Spleen (tissue), 11 donors: Measurements from ENCODE around the gene DACT3. TPM values are rescaled to one million over a fixed set of nuclear protein-coding genes. Genes with fewer than 3 reads are reported as not detected.

Source experiments
- DNase-seq: peaks from one replicate; pipeline ENCODE4 v3.0.0-alpha.2; 2020
- H3K27ac ChIP-seq, 8 donors: fragments of 200-600 bp; sonication (generic) in 7 of 8; 1 replicate in 4 of 8; 2 replicates in 4 of 8; pipeline versions ENCODE4 v1.5.0 to v1.8.0; 2016 to 2021; ENCODE audit warnings: inconsistent platforms in 4 of 8, mild to moderate bottlenecking in 4 of 8, moderate library complexity in 1 of 8
- H3K27me3 ChIP-seq, 7 donors: fragments of 200-600 bp; sonication (generic) in 6 of 7; replicated peaks in 1 of 7; 1 replicate in 4 of 7; 2 replicates in 3 of 7; pipeline versions ENCODE4 v1.5.0 to v1.8.0; 2016 to 2021; ENCODE audit warnings: inconsistent platforms in 3 of 7, mild to moderate bottlenecking in 1 of 7
- H3K36me3 ChIP-seq, 6 donors: fragments of 200-600 bp; sonication (generic) in 5 of 6; 1 replicate in 4 of 6; 2 replicates in 2 of 6; pipeline versions ENCODE4 v1.5.0 to v1.8.0; 2016 to 2021; ENCODE audit warnings: inconsistent platforms in 2 of 6
- H3K4me1 ChIP-seq, 6 donors: fragments of 200-600 bp; sonication (generic) in 5 of 6; 1 replicate in 3 of 6; 2 replicates in 3 of 6; pipeline versions ENCODE4 v1.5.0 to v1.8.0; 2016 to 2021; ENCODE audit warnings: inconsistent platforms in 3 of 6
- H3K4me3 ChIP-seq, 8 donors: fragments of 200-600 bp; sonication (generic) in 7 of 8; 1 replicate in 4 of 8; 2 replicates in 4 of 8; pipeline versions ENCODE4 v1.5.0 to v1.8.0; 2016 to 2021; ENCODE audit warnings: inconsistent platforms in 4 of 8, mild to moderate bottlenecking in 4 of 8, moderate library complexity in 2 of 8
- H3K9me3 ChIP-seq, 8 donors: fragments of 200-600 bp; sonication (generic) in 7 of 8; 1 replicate in 4 of 8; 2 replicates in 4 of 8; pipeline versions ENCODE4 v1.5.0 to v1.8.0; 2016 to 2021; ENCODE audit warnings: inconsistent platforms in 4 of 8
- POLR2A ChIP-seq, 3 donors: fragments of 450-650 bp; IDR thresholded peaks; one replicate each; pipeline ENCODE4 v1.5.1; 2017; ENCODE audit warnings: antibody characterized with exemption in 3 of 3, mild to moderate bottlenecking in 1 of 3
- POLR2AphosphoS5 ChIP-seq, 3 donors: sonication (generic); formaldehyde crosslinking; IDR thresholded peaks; one replicate each; pipeline ENCODE4 v1.5.1; 2017; ENCODE audit warnings: antibody characterized with exemption in 3 of 3
- WGBS, 5 donors: extraction: QIAGEN DNeasy Blood & Tissue Kit in 3 of 5; methylation state at CpG; one replicate each; pipeline versions ENCODE4 v1.1.5 to v1.1.7; 2013 to 2018; 5-methylcytosine and 5-hydroxymethylcytosine counted together
- intact Hi-C: fragments of 100-400 bp; cut with DNase I; formaldehyde crosslinking; loops from one replicate; pipeline ENCODE4 v1.15.0; 2023; ENCODE audit warnings: low total_unique reads
- polyA plus RNA-seq, 3 donors: library from polyadenylated mRNA; stranded (reverse); fragments of 200-250 nt; gene quantifications; one replicate each; pipeline ENCODE4 v1.2.1, GENCODE V29; 2013
- total RNA-seq, 7 donors: library from RNA; depleted of rRNA in 3 of 7; stranded (reverse); fragments of >200 nt in 3 of 7; fragmentation: NEBNext Ultra II Directional in 4 of 7; extraction: Animal tissue kit (Norgen Biotek cat#: 25700) in 4 of 7; gene quantifications; one replicate each; pipeline versions ENCODE4 v1.1.0 to v1.2.1, GENCODE V29; 2016 to 2021
- TF ChIP-seq, protein P1 (sequence below), 11 experiments: fragments of 200-600 bp in 7 of 11; fragments of 450-650 bp in 4 of 11; sonication (generic) in 4 of 11; IDR thresholded peaks in 8 of 11; conservative IDR thresholded peaks in 3 of 11; 1 replicate in 7 of 11; 2 replicates in 4 of 11; pipeline versions ENCODE4 v1.4.0 to v1.8.0; 2016 to 2021; ENCODE audit warnings: antibody characterized with exemption in 11 of 11, inconsistent platforms in 4 of 11, mild to moderate bottlenecking in 1 of 11
- donor health status: healthy with polysubstance abuse.
- donor health status: DM: no; HTN: no; CAD: no; lungs with moderate emphysema.
- donor health status: DM: no; HTN: no; CAD: no.
- donor health status: Bipolar disorder and iron deficiency.
- donor health status: healthy.
- donor health status: DM: no; HTN: no; CAD: no.
- donor health status: DM: yes; HTN: yes; CAD: no.

Gene DACT3
- total and polyA plus RNA-seq, 10 donors: 1.6 to 10.4 (median 5.5) TPM

DNA sequence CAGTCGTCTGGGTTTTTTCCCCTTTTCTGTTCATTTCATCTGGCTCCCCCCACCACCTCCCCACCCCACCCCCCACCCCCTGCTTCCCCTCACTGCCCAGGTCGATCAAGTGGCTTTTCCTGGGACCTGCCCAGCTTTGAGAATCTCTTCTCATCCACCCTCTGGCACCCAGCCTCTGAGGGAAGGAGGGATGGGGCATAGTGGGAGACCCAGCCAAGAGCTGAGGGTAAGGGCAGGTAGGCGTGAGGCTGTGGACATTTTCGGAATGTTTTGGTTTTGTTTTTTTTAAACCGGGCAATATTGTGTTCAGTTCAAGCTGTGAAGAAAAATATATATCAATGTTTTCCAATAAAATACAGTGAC is 50.6 kb downstream of the DACT3 start:
- no peak overlapping the region for H3K4me3 ChIP-seq
- H3K4me1 ChIP-seq: peaks cover 20 to 79% (median 36%) of the 10 kb centered on the region in 6 donors
- no peaks in the 10 kb centered on the region for H3K9me3 ChIP-seq
- H3K27me3 ChIP-seq: no peaks in the 10 kb centered on the region
- WGBS, 5 donors: 64 to 69% (median 65%) methylated on average over 5 of the region's 5 CpGs
- DNase-seq: peak; percentile 28
- H3K27ac ChIP-seq: peak overlapping the region in 3 of 8 donors; percentile 45 to 67 (median 57)
- no peak for TF ChIP-seq POLR2AphosphoS5 (IDR thresholded peaks at IDR 0.05)
- TF ChIP-seq, protein P1, sequence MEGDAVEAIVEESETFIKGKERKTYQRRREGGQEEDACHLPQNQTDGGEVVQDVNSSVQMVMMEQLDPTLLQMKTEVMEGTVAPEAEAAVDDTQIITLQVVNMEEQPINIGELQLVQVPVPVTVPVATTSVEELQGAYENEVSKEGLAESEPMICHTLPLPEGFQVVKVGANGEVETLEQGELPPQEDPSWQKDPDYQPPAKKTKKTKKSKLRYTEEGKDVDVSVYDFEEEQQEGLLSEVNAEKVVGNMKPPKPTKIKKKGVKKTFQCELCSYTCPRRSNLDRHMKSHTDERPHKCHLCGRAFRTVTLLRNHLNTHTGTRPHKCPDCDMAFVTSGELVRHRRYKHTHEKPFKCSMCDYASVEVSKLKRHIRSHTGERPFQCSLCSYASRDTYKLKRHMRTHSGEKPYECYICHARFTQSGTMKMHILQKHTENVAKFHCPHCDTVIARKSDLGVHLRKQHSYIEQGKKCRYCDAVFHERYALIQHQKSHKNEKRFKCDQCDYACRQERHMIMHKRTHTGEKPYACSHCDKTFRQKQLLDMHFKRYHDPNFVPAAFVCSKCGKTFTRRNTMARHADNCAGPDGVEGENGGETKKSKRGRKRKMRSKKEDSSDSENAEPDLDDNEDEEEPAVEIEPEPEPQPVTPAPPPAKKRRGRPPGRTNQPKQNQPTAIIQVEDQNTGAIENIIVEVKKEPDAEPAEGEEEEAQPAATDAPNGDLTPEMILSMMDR (IDR thresholded peaks at IDR 0.05 in 8 of 11, conservative IDR thresholded peaks at IDR 0.05 in 3 of 11): no peak
- no peak for TF ChIP-seq POLR2A (IDR thresholded peaks at IDR 0.05)
- intact Hi-C loops: loop anchor here (5.0 kb wide), 1 partner anchor 52 kb away; the partner anchor contains the start of gene DACT3
- peaks cover 4 to 56% (median 46%) of the 10 kb centered on the region in 6 donors for H3K36me3 ChIP-seq

DNA sequence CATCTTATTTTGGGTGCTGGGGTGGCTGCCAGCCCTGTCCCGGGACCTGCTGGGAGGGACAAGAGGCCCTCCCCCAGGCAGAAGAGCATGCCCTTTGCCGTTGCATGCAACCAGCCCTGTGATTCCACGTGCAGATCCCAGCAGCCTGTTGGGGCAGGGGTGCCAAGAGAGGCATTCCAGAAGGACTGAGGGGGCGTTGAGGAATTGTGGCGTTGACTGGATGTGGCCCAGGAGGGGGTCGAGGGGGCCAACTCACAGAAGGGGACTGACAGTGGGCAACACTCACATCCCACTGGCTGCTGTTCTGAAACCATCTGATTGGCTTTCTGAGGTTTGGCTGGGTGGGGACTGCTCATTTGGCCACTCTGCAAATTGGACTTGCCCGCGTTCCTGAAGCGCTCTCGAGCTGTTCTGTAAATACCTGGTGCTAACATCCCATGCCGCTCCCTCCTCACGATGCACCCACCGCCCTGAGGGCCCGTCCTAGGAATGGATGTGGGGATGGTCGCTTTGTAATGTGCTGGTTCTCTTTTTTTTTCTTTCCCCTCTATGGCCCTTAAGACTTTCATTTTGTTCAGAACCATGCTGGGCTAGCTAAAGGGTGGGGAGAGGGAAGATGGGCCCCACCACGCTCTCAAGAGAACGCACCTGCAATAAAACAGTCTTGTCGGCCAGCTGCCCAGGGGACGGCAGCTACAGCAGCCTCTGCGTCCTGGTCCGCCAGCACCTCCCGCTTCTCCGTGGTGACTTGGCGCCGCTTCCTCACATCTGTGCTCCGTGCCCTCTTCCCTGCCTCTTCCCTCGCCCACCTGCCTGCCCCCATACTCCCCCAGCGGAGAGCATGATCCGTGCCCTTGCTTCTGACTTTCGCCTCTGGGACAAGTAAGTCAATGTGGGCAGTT is 51.2 kb downstream of the DACT3 start:
- DNase-seq: peak; percentile 65
- 87 to 90% (median 88%) methylated on average over 29 to 30 of the region's 30 CpGs for WGBS, 5 donors

DNA sequence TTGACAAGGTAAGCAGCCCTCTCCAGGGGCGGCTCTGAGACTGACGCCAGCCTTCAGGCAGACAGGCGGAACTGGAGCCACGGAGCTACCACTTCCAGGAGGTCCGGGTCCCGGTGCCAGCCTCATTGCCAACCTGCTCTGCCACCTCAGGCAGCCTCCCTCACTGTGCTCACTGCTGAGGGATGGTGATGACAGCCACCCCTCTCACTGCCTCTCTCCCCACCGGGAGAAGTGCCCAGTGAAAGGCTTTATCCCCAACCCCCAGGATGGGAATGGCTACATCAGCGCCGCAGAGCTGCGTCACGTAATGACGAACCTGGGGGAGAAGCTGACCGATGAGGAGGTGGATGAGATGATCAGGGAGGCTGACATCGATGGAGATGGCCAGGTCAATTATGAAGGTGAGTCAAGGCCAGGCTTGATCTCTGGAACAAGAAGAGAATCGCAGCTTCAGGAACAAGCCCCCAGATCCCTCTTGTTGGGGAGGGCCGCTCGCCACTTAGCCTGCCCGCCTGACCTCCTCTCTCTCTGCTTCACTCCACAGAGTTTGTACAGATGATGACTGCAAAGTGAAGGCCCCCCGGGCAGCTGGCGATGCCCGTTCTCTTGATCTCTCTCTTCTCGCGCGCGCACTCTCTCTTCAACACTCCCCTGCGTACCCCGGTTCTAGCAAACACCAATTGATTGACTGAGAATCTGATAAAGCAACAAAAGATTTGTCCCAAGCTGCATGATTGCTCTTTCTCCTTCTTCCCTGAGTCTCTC is 52.2 kb downstream of the DACT3 start:
- H3K4me3 ChIP-seq: no peak overlapping the region
- WGBS, 5 donors: 94 to 97% (median 96%) methylated on average over 26 to 27 of the region's 27 CpGs
- no peak overlapping the region for H3K27ac ChIP-seq
- no peaks in the 10 kb centered on the region for H3K27me3 ChIP-seq
- intact Hi-C loops: no loop called here
- H3K36me3 ChIP-seq: peaks cover 4 to 67% (median 48%) of the 10 kb centered on the region in 6 donors
- peaks cover 22 to 79% (median 41%) of the 10 kb centered on the region in 6 donors for H3K4me1 ChIP-seq
- H3K9me3 ChIP-seq: no peaks in the 10 kb centered on the region
- peak; percentile 71 for DNase-seq
- TF ChIP-seq, protein P1 (IDR thresholded peaks at IDR 0.05 in 8 of 11, conservative IDR thresholded peaks at IDR 0.05 in 3 of 11): no peak
- peak in 2 of 3 donors; percentile 6 to 50 for TF ChIP-seq POLR2AphosphoS5 (IDR thresholded peaks at IDR 0.05)

More for the DNA sequence above, 51.2 kb downstream of the DACT3 start:
- H3K4me3 ChIP-seq: no peak overlapping the region
- no peaks in the 10 kb centered on the region for H3K9me3 ChIP-seq
- peak in 1 of 3 donors; percentile 53 for TF ChIP-seq POLR2AphosphoS5 (IDR thresholded peaks at IDR 0.05)
- no peak for TF ChIP-seq POLR2A (IDR thresholded peaks at IDR 0.05)
- intact Hi-C loops: loop anchor here (5.0 kb wide), 1 partner anchor 53 kb away; the partner anchor contains the start of gene DACT3
- H3K4me1 ChIP-seq: peaks cover 20 to 79% (median 39%) of the 10 kb centered on the region in 6 donors
- H3K36me3 ChIP-seq: peaks cover 4 to 63% (median 48%) of the 10 kb centered on the region in 6 donors
- H3K27ac ChIP-seq: no peak overlapping the region
- H3K27me3 ChIP-seq: no peaks in the 10 kb centered on the region

DNA sequence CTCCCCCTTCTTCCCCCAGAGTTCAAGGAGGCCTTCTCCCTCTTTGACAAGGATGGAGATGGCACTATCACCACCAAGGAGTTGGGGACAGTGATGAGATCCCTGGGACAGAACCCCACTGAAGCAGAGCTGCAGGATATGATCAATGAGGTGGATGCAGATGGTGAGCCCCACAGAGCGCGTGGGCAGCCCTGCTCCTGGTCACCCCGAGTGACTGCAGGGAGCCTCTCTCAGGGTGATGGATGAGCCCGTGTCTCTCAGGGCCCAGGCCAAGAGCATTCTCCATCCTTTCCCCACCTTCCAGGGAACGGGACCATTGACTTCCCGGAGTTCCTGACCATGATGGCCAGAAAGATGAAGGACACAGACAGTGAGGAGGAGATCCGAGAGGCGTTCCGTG is 52.8 kb downstream of the DACT3 start:
- no peak overlapping the region for H3K27ac ChIP-seq
- no peaks in the 10 kb centered on the region for H3K27me3 ChIP-seq
- H3K36me3 ChIP-seq: peaks cover 4 to 67% (median 48%) of the 10 kb centered on the region in 6 donors
- no peak for DNase-seq
- TF ChIP-seq POLR2AphosphoS5 (IDR thresholded peaks at IDR 0.05): no peak
- peaks cover 28 to 80% (median 47%) of the 10 kb centered on the region in 6 donors for H3K4me1 ChIP-seq
- 92 to 97% (median 94%) methylated on average over 8 to 9 of the region's 9 CpGs for WGBS, 5 donors
- H3K9me3 ChIP-seq: no peaks in the 10 kb centered on the region
- intact Hi-C loops: no loop called here
- no peak overlapping the region for H3K4me3 ChIP-seq
